Cardiac muscle cell (in vitro differentiated cells and primary cell): ENCODE results near the gene ITPR2. TPM values are rescaled to one million over a fixed set of nuclear protein-coding genes. Genes with fewer than 3 reads are reported as not detected.

Experiments
- DNase-seq, 2 donors: peaks; one replicate each; pipeline versions ENCODE4 v3.0.0 to v3.0.0-alpha.2; 2010 to 2017; ENCODE audit warnings: low read depth in 1 of 2, low spot score in 1 of 2
- H3K27ac ChIP-seq: fragments of 200-600 bp; sonication (generic); 2 replicates; pipeline ENCODE4 v1.5.1; 2016
- H3K27me3 ChIP-seq: fragments of 200-600 bp; sonication (generic); 2 replicates; pipeline ENCODE4 v1.6.0; 2016; ENCODE audit warnings: control low read depth
- H3K36me3 ChIP-seq: fragments of 200-600 bp; sonication (generic); 2 replicates; pipeline ENCODE4 v1.5.1; 2016; ENCODE audit warnings: control low read depth
- H3K4me1 ChIP-seq: fragments of 200-600 bp; sonication (generic); 2 replicates; pipeline ENCODE4 v1.8.1; 2017; ENCODE audit warnings: low read depth, mild to moderate bottlenecking, mixed run types
- H3K4me3 ChIP-seq: fragments of 200-600 bp; sonication (generic); 2 replicates; pipeline ENCODE4 v1.5.1; 2016; ENCODE audit warnings: mild to moderate bottlenecking
- H3K9me3 ChIP-seq: fragments of 200-600 bp; sonication (generic); 2 replicates; pipeline ENCODE4 v1.5.1; 2017; ENCODE audit warnings: low read depth, mild to moderate bottlenecking, control low read depth
- polyA plus RNA-seq: library from polyadenylated mRNA; unstranded; fragments of >200 nt; fragmentation: Nextera tagmentation; extraction: Ambion mirVana; gene quantifications from 2 replicates; pipeline ENCODE4 v1.2.1, GENCODE V29; 2016
- total RNA-seq: library from RNA; depleted of rRNA; stranded (reverse); fragments of >200 nt; gene quantifications from 2 replicates; pipeline ENCODE4 v1.2.3, GENCODE V29; 2016
- TF ChIP-seq, protein P1 (sequence below): IDR thresholded peaks from 2 replicates; pipeline ENCODE4 v1.5.1; 2012; ENCODE audit warnings: low read depth, mild to moderate bottlenecking, low read length

Gene ITPR2
- total and polyA plus RNA-seq, 2 experiments from 2014 or later = 4.8 to 5.1 TPM

DNA sequence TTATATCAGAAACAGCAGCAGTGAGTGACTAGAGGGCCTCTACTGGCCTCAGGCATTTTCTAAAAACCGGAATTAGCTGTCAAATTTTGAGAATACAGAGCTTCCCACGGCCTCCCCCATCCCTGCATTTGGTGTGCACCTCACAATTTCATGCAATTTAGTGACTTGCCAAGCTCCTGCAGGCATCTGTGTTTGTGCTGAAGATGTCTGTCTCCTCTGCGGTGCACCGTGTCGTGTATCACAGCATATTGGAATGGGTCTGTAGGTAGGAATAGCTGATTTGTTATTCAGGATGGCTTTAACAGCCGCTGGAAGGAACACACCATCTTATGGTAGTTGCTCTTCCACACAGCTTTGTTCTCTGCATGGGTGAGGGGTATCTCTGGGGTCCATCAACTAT lies 497.3 kb downstream of the ITPR2 start:
- H3K9me3 ChIP-seq = no peaks in the 10 kb centered on the region
- H3K36me3 ChIP-seq = no peaks in the 10 kb centered on the region
- TF ChIP-seq, protein P1, sequence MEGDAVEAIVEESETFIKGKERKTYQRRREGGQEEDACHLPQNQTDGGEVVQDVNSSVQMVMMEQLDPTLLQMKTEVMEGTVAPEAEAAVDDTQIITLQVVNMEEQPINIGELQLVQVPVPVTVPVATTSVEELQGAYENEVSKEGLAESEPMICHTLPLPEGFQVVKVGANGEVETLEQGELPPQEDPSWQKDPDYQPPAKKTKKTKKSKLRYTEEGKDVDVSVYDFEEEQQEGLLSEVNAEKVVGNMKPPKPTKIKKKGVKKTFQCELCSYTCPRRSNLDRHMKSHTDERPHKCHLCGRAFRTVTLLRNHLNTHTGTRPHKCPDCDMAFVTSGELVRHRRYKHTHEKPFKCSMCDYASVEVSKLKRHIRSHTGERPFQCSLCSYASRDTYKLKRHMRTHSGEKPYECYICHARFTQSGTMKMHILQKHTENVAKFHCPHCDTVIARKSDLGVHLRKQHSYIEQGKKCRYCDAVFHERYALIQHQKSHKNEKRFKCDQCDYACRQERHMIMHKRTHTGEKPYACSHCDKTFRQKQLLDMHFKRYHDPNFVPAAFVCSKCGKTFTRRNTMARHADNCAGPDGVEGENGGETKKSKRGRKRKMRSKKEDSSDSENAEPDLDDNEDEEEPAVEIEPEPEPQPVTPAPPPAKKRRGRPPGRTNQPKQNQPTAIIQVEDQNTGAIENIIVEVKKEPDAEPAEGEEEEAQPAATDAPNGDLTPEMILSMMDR = no peak
- H3K27ac ChIP-seq = no peak overlapping the region
- H3K27me3 ChIP-seq = no peaks in the 10 kb centered on the region
- H3K4me3 ChIP-seq = no peak overlapping the region
- DNase-seq = no peak
- H3K4me1 ChIP-seq = no peaks in the 10 kb centered on the region

DNA sequence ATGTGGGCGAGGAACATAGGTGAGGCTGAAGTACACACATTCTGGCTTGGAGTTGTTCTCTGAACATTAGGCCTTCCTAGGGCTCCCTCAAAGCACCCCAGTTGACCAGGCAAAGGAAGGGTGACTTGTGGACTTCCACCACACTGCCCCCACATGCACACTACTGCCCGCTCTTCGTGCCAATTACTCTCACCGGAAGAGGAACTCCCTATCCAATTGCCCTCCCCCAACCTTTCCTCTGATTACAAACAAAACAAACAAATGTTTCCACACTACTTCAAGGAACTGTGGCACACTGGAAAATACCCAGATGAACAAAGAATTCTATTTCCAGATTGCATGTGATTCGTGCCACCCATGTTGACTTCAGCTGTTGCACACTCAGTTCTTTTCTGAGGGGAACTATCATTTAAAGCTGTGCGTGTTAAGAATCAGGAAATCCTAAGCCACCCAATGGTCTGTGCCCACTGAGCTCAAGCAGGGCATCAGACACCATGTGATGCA lies 498.3 kb downstream of the ITPR2 start:
- TF ChIP-seq, protein P1 = no peak
- Histone ChIP-seq H3K4me3 (no peak overlapping the region), H3K36me3 (no peaks in the 10 kb centered on the region), H3K9me3 (no peaks in the 10 kb centered on the region), H3K27ac (no peak overlapping the region), H3K27me3 (no peaks in the 10 kb centered on the region), H3K4me1 (no peaks in the 10 kb centered on the region)
- DNase-seq = no peak

DNA sequence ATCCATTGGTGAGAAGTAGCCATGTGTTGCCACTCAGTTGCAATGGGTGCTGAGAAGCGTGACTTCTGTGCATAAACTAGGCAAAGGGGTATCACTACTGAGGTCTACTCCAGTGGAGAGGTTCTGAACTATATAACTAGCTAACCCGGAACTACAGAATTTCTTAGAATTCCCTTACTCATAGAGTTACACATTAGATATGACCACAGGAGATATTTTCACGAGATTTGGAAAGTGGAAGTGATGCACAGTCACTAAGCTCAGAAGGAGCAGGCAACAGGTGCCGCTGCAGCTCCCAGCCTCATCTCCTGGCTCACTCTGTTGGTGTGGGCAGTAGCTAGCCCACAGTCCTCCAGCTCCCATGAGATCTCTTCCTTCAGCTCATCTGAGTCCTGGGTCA lies 501.0 kb downstream of the ITPR2 start:
- Histone ChIP-seq H3K27me3 (no peaks in the 10 kb centered on the region), H3K9me3 (no peaks in the 10 kb centered on the region), H3K4me1 (no peaks in the 10 kb centered on the region), H3K36me3 (no peaks in the 10 kb centered on the region), H3K27ac (no peak overlapping the region), H3K4me3 (no peak overlapping the region)
- TF ChIP-seq, protein P1 = no peak
- no peak for DNase-seq

DNA sequence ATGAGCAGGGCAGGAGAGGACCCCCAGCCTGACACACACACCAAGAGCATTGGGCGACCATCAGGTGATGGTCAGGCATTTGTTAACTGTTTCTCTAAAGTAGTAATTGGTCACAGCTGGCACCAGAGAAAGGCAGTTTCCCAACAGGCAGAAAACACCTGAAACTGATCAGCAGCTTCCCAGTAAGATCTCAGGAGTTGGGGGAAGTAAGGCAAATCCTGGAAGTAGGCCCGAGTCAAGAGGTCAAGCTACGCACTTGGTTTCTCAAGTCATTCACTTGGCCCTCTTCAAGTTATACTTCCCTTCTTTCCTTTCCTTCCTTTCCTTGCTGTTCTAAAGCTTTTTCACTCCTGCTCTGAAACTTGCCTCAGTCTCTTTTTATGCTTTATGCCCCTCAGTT lies 501.9 kb downstream of the ITPR2 start:
- Histone ChIP-seq H3K9me3 (no peaks in the 10 kb centered on the region), H3K4me3 (no peak overlapping the region), H3K27ac (no peak overlapping the region), H3K36me3 (no peaks in the 10 kb centered on the region), H3K27me3 (no peaks in the 10 kb centered on the region), H3K4me1 (no peaks in the 10 kb centered on the region)
- DNase-seq = no peak
- TF ChIP-seq, protein P1 = no peak

DNA sequence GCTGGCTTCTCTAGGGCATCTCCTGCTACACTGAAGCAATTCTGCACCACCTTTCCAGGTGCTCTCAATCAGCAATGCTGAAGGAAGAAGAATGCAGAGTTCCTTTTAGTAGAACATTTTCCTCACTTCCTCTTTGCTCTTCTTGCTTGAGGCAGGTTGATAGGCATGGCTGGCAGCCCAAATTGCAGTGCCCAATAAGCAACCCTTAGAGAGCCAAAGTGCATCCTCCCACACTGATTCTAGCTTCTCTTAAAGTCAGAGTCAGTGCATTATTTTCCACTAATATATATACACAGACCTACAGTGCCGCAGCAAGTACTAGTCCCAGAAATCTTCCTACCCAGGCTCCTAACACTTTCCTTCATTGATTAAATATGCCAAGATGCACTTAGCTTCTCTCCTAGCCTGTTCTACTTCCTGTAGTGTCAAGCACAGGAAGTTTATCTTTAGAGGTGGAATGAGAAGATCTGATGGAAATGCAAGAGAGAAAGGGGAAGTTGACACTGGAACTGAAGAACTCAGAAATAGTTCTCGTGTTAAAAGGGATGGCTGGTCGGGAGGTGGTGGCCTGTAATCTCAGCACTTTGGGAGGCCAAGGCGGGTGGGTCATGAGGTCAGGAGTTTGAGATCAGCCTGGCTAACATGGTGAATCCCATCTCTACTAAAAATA lies 504.9 kb downstream of the ITPR2 start:
- TF ChIP-seq, protein P1 = no peak
- no peak overlapping the region for H3K27ac ChIP-seq

More for the DNA sequence above, 504.9 kb downstream of the ITPR2 start:
- DNase-seq = no peak
- Histone ChIP-seq H3K36me3 (no peaks in the 10 kb centered on the region), H3K4me3 (no peak overlapping the region), H3K27me3 (peaks cover 3% of the 10 kb centered on the region), H3K4me1 (no peaks in the 10 kb centered on the region), H3K9me3 (no peaks in the 10 kb centered on the region)
